ENCODE results near the gene SPRYD3. TPM values are rescaled to one million over a fixed set of nuclear protein-coding genes. Genes with fewer than 3 reads are reported as not detected.
"Not testable (repeated sequence)": the region's sequence is repeated elsewhere in the genome, so short reads cannot be mapped to it uniquely, and the experiment has no call there.

Gene SPRYD3
- total RNA-seq, 1 donor from 2014 or later = 41.2 TPM

DNA sequence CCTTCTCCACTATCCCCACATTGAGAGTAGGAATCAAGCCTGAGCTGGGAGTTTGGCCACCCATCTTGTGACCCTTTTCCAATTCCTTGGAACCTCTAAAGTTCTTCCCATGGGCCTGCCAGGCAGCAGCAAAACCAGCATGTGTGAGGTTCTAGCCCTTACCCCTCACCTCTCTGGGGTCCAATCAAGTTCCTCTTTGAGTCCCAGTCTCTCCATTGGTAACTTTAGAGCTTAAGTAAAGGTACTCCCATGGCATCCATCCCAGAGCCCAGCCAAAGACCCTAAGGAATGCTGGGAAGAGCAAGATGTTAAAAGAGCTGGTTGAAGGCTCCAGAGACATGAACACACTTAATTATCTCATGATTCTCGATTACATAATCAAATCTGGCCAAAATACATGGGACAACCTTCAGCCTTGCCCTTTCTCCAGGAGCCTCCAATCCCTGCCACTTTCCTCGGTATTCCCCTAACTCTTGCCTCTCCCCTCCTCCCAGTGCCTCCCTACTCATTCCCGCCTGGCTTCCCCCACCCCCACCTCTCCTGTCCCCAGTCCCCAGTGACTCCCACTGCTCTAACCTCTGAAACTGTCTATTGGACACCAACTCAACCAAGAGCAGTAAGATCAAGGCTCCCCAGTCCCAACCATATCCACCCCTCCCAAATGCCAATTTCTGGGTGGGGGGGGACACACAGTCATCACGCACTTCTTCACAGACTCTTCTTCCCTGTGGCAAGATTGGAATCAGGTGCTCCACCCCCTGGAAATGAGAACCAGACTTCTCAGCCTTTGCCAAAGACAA is 34.1 kb downstream of the SPRYD3 start:
- peak overlapping the region; percentile 45 for H3K4me3 Mint-ChIP-seq
- H3K4me1 Mint-ChIP-seq (ENCODE audit: low read depth) = peaks cover 29% of the 10 kb centered on the region
- H3K27ac Mint-ChIP-seq = no peak overlapping the region
- DNase-seq (ENCODE audit: low spot score) = no peak
- intact Hi-C loops (cut with micrococcal nuclease) = loop anchor here (10.0 kb wide), 1 partner anchor 410 kb away; the partner anchor contains the start of gene PCBP2
- peaks cover 21% of the 10 kb centered on the region for H3K36me3 Mint-ChIP-seq (ENCODE audit: low read depth)
- peaks cover 9% of the 10 kb centered on the region for H3K27me3 Mint-ChIP-seq (ENCODE audit: insufficient read depth)
- H3K9me3 Mint-ChIP-seq = no peaks in the 10 kb centered on the region

DNA sequence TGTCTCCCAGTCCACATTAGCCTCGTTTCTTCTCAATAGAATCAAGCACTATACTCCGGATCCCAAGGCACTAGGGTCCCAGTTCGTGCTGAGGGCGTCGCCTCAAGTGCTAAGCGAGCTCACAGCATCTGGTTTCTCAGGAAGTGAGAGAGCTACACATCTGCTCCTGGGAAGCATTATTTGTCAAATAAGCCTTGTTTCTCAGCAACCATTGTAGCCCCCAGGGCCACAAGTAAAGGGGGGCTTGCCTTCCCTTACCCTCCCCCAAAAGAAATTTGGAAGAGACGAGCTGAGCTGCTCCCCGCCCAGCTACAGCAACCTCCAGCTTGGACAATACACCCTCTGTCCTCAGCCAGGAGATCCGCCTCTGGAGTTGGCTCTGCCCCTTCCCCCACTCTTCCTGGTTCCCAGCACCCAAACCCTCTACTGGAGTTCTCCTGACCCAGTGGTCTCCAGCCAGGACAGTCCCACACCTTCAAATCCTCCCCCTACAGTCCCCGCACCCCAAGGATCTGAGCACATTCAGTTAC is 35.1 kb downstream of the SPRYD3 start:
- intact Hi-C loops (cut with micrococcal nuclease) = loop anchor here (10.0 kb wide), 1 partner anchor 411 kb away; the partner anchor contains the start of gene PCBP2
- H3K27ac Mint-ChIP-seq = no peak overlapping the region
- peaks cover 27% of the 10 kb centered on the region for H3K36me3 Mint-ChIP-seq (ENCODE audit: low read depth)
- H3K4me3 Mint-ChIP-seq = no peak overlapping the region
- peaks cover 9% of the 10 kb centered on the region for H3K27me3 Mint-ChIP-seq (ENCODE audit: insufficient read depth)
- peaks cover 27% of the 10 kb centered on the region for H3K4me1 Mint-ChIP-seq (ENCODE audit: low read depth)
- no peaks in the 10 kb centered on the region for H3K9me3 Mint-ChIP-seq
- no peak for DNase-seq (ENCODE audit: low spot score)

- H3K4me1 Mint-ChIP-seq (ENCODE audit: low read depth) = peaks cover 34% of the 10 kb centered on the region
- no peak for DNase-seq (ENCODE audit: low spot score)
- intact Hi-C loops (cut with micrococcal nuclease) = loop anchor here (10.0 kb wide), 1 partner anchor 412 kb away; the partner anchor contains the start of gene PCBP2
- peak overlapping the region; percentile 57 for H3K27ac Mint-ChIP-seq
- peaks cover 37% of the 10 kb centered on the region for H3K36me3 Mint-ChIP-seq (ENCODE audit: low read depth)
- no peaks in the 10 kb centered on the region for H3K9me3 Mint-ChIP-seq
- peaks cover 9% of the 10 kb centered on the region for H3K27me3 Mint-ChIP-seq (ENCODE audit: insufficient read depth)
- H3K4me3 Mint-ChIP-seq = no peak overlapping the region
Observed at GRCh38 chr12:53042607-53043454, 36.4 kb downstream of the SPRYD3 start.

DNA sequence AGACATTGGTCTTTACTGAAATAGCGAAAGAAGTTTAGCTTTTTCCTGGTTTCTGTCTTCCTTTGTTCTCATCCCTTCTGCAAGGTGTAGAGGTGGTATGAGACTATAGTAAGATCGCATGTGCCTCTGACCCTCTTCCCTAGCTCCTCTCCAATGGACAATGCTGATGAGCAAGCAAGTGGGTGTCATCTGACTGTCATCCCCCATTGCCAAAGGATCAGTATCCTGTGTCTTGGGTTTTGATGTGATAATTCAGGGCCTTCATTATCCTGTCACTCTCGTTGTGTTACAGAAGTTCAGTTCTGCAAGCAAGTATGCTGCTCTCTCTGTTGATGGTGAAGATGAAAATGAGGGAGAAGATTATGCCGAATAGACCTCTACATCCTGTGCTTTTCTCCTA is 39.3 kb downstream of the SPRYD3 start:
- intact Hi-C loops (cut with micrococcal nuclease) = loop anchor here (10.0 kb wide), 1 partner anchor 415 kb away; the partner anchor contains the start of gene PCBP2
- Mint-ChIP-seq H3K9me3 (no peaks in the 10 kb centered on the region), H3K36me3 (ENCODE audit: low read depth) (peaks cover 51% of the 10 kb centered on the region), H3K4me1 (ENCODE audit: low read depth) (peaks cover 24% of the 10 kb centered on the region), H3K27me3 (ENCODE audit: insufficient read depth) (no peaks in the 10 kb centered on the region), H3K27ac (peak overlapping the region; percentile 12), H3K4me3 (no peak overlapping the region)
- DNase-seq (ENCODE audit: low spot score) = no peak

- H3K27ac Mint-ChIP-seq = no peak overlapping the region
- peaks cover 30% of the 10 kb centered on the region for H3K4me1 Mint-ChIP-seq (ENCODE audit: low read depth)
- no peak for DNase-seq (ENCODE audit: low spot score)
- H3K27me3 Mint-ChIP-seq (ENCODE audit: insufficient read depth) = no peaks in the 10 kb centered on the region
- no peak overlapping the region for H3K4me3 Mint-ChIP-seq
- H3K36me3 Mint-ChIP-seq (ENCODE audit: low read depth) = peaks cover 52% of the 10 kb centered on the region
- no peaks in the 10 kb centered on the region for H3K9me3 Mint-ChIP-seq
- intact Hi-C loops (cut with micrococcal nuclease) = no loop called here
Observed at GRCh38 chr12:53036802-53037201, 42.4 kb downstream of the SPRYD3 start.

DNA sequence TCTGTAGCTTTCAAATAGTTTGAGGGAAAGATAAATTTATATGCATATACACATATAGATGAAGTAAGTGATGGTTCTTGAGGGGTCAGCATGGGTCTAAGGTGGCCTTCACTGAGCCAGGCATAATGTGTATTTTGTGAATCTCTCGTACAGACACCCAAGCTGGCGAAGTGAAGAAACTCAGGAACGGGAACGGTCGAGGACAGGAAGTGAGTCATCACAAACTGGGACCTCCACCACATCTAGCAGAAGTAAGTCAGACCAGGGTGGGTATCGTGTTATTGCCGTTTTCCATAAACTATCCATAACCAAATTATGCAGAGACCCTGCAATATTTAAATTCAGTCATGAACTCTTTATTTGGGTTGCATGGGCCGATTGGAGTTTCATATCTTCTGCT is 44.7 kb downstream of the SPRYD3 start:
- intact Hi-C loops (cut with micrococcal nuclease) = loop anchor here (2.0 kb wide), 1 partner anchor 14 kb away; no protein-coding TSS in a partner anchor
- peak overlapping the region; percentile 56 for H3K27ac Mint-ChIP-seq
- H3K4me1 Mint-ChIP-seq (ENCODE audit: low read depth) = peaks cover 30% of the 10 kb centered on the region
- no peaks in the 10 kb centered on the region for H3K27me3 Mint-ChIP-seq (ENCODE audit: insufficient read depth)
- DNase-seq (ENCODE audit: low spot score) = no peak
- no peaks in the 10 kb centered on the region for H3K9me3 Mint-ChIP-seq
- H3K4me3 Mint-ChIP-seq = no peak overlapping the region
- H3K36me3 Mint-ChIP-seq (ENCODE audit: low read depth) = peaks cover 56% of the 10 kb centered on the region

GRCh38 chr12:53033832-53034231 is 45.4 kb downstream of the SPRYD3 start:
- H3K4me1 Mint-ChIP-seq (ENCODE audit: low read depth) = peaks cover 25% of the 10 kb centered on the region
- intact Hi-C loops (cut with micrococcal nuclease) = loop anchor here (2.0 kb wide), 1 partner anchor 13 kb away; no protein-coding TSS in a partner anchor

GRCh38 chr12:53031616-53032015 is 47.6 kb downstream of the SPRYD3 start:
- intact Hi-C loops (cut with micrococcal nuclease) = no loop called here
- H3K4me3 Mint-ChIP-seq = no peak overlapping the region
- peaks cover 43% of the 10 kb centered on the region for H3K36me3 Mint-ChIP-seq (ENCODE audit: low read depth)

More at GRCh38 chr12:53033832-53034231, 45.4 kb downstream of the SPRYD3 start:
- not testable (repeated sequence) for H3K4me3 Mint-ChIP-seq; H3K27ac Mint-ChIP-seq; H3K27me3 Mint-ChIP-seq (ENCODE audit: insufficient read depth); H3K9me3 Mint-ChIP-seq; DNase-seq (ENCODE audit: low spot score)
- peaks cover 51% of the 10 kb centered on the region for H3K36me3 Mint-ChIP-seq (ENCODE audit: low read depth)

DNA sequence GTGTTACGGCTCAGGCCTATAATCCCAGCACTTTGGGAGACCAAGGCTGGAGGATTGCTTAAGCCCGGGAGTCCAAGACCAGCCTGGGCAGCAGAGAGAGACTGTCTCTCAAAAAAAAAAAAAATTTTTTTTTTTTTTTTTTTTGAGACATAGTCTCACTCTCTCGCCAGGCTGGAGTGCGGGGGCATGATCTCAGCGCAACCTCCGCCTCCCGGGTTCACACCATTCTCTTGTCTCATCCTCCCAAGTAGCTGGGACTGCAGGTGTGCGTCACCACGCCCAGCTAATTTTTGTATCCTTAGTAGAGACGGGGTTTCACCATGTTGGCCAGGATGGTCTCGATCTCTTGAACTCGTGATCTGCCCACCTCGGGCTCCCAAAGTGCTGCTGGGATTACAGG is 52.2 kb downstream of the SPRYD3 start:
- not testable (repeated sequence) for H3K27me3 Mint-ChIP-seq (ENCODE audit: insufficient read depth); DNase-seq (ENCODE audit: low spot score); H3K9me3 Mint-ChIP-seq; H3K4me3 Mint-ChIP-seq; H3K4me1 Mint-ChIP-seq (ENCODE audit: low read depth); H3K27ac Mint-ChIP-seq
- peaks cover 40% of the 10 kb centered on the region for H3K36me3 Mint-ChIP-seq (ENCODE audit: low read depth)
- intact Hi-C loops (cut with micrococcal nuclease) = loop anchor here (2.0 kb wide), 1 partner anchor 16 kb away; no protein-coding TSS in a partner anchor

More at GRCh38 chr12:53031616-53032015, 47.6 kb downstream of the SPRYD3 start:
- Mint-ChIP-seq H3K9me3 (no peaks in the 10 kb centered on the region), H3K27ac (no peak overlapping the region), H3K27me3 (ENCODE audit: insufficient read depth) (no peaks in the 10 kb centered on the region), H3K4me1 (ENCODE audit: low read depth) (peaks cover 13% of the 10 kb centered on the region)
- no peak for DNase-seq (ENCODE audit: low spot score)

DNA sequence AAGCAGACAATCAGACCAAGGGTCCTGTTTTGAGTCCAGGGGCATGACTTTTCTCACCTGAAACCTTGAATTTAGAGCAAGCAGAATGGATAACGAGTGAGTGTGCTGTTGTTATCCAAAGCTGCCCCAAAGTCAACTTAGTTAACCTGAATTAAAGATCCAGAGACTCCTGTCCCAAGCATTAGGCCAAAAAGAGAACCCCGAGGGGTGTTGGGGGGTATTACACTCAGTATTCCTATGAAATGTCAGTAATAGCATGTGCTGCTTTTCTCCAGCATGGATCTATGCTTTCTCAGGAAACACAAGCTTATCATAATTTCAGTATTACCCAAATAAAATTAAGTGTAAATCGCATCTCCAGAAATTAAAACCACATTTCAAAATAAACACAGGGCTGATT is 53.9 kb downstream of the SPRYD3 start:
- Mint-ChIP-seq H3K4me3 (no peak overlapping the region), H3K4me1 (ENCODE audit: low read depth) (peaks cover 8% of the 10 kb centered on the region), H3K27ac (no peak overlapping the region), H3K27me3 (ENCODE audit: insufficient read depth) (no peaks in the 10 kb centered on the region), H3K36me3 (ENCODE audit: low read depth) (peaks cover 38% of the 10 kb centered on the region), H3K9me3 (no peaks in the 10 kb centered on the region)
- intact Hi-C loops (cut with micrococcal nuclease) = no loop called here
- no peak for DNase-seq (ENCODE audit: low spot score)

DNA sequence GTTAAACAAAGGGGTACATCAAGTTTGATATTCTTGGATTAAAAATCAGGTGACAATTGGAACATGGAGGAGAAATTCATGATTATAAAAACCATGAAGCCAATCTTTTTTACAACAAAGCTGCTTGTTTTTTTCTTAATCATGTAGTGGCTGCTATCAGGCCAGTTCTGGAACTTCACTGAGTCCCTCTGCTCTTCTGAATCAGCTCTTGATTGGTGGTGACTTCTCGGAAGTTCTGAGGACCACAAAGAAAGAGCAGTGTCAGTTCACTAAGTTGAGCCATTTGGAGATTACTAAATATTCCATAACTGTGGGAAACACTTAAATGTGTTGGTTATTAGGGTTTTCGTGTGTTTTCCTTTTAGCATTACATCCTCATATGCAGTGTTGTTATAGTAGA is 64.5 kb downstream of the SPRYD3 start:
- Mint-ChIP-seq H3K9me3 (no peaks in the 10 kb centered on the region), H3K36me3 (ENCODE audit: low read depth) (peaks cover 44% of the 10 kb centered on the region), H3K27me3 (ENCODE audit: insufficient read depth) (no peaks in the 10 kb centered on the region), H3K4me1 (ENCODE audit: low read depth) (peaks cover 36% of the 10 kb centered on the region), H3K4me3 (no peak overlapping the region), H3K27ac (peak overlapping the region; percentile 1)
- intact Hi-C loops (cut with micrococcal nuclease) = no loop called here
- no peak for DNase-seq (ENCODE audit: low spot score)

Measured in activated T-helper 1 cell treated with anti-CD3 and anti-CD28 coated beads, Interleukin-12 subunit alpha, Interleukin-12 subunit beta, Interleukin-2, Interleukin-4 antibody, amounts not matched to agents 30 ng/mL and 10 ng/mL and 1 ng/mL, durations not matched to agents 14 hours and 24 hours and 36 hours (primary cell).